Measurements from ENCODE around the gene MND1. TPM values are rescaled to one million over a fixed set of nuclear protein-coding genes. Genes with fewer than 3 reads are reported as not detected.

Gene MND1
- total and polyA plus RNA-seq, 2 donors (not counting 3 experiments of a cell fraction or from before 2014, with no cell fraction given): 0.66 to 7.7 TPM

DNA sequence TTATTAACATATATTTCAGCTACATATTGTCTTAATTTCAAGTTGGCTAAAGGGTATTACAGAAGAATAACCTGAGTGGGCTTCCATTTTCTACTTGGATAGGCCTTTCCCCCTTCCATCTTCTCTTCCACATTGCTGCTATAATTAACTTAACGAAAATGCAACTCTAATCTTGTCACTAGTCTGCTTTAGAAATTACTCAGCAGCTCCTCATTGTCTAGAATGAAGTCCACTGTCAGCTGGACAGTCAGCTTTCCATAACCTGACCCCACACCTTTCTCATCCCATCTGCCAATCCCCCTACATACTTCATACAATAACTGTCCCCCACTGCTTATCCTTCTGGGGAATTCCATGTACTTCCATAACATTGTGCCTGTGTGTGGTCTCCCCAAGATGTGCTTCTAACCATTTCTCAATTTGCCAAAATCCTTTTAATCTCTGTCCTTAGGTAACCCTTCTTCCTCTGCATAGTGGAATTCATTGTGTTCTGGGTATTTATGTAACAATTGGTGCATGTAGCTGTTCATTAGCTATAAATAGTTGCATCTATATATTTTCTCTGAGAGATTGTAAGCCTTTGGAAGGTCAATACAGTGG, 4.8 kb downstream of the MND1 start:
- peaks cover 4% of the 10 kb centered on the region for H3K79me2 ChIP-seq (ENCODE audit: control insufficient read depth, insufficient read depth, low read length)
- ChIA-PET CTCF (interaction anchor here (1.2 to 1.8 kb wide), 2 partner anchors 225 to 401 kb away, joined by 3 to 18 read pairs; no protein-coding TSS in a partner anchor), POLR2A (no interaction called here)
- H3K9me3 ChIP-seq (replicated peaks; ENCODE audit: control insufficient read depth, insufficient read depth, low read length): no peaks in the 10 kb centered on the region
- no peak overlapping the region for H3K4me3 ChIP-seq (replicated peaks in 1 of 3; ENCODE audit: insufficient read depth in 1 of 3, low read depth in 1 of 3, low read length in 3 of 3)
- TF ChIP-seq GATA2 (IDR thresholded peaks at IDR 0.05; ENCODE audit: insufficient read depth, insufficient read length, low read depth, low read length): no peak
- TF ChIP-seq, protein P1, sequence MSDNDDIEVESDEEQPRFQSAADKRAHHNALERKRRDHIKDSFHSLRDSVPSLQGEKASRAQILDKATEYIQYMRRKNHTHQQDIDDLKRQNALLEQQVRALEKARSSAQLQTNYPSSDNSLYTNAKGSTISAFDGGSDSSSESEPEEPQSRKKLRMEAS (IDR thresholded peaks at IDR 0.05; ENCODE audit: insufficient read depth, insufficient read length): no peak
- TF ChIP-seq JUN (IDR thresholded peaks at IDR 0.05; ENCODE audit: borderline replicate concordance, insufficient read depth, insufficient read length, low read depth): no peak
- TF ChIP-seq MYC (IDR thresholded peaks at IDR 0.05; ENCODE audit: low read depth, low read length): no peak
- no peak for TF ChIP-seq EZH2 (IDR thresholded peaks at IDR 0.05; ENCODE audit: borderline replicate concordance, low read depth, low read length, severe bottlenecking)
- TF ChIP-seq FOS (IDR thresholded peaks at IDR 0.05; ENCODE audit: borderline replicate concordance, insufficient read depth, low read length): no peak
- TF ChIP-seq POLR2AphosphoS5 (IDR thresholded peaks at IDR 0.05; ENCODE audit: insufficient read depth, low read depth, low read length): no peak
- TF ChIP-seq POLR2A (IDR thresholded peaks at IDR 0.05; ENCODE audit: low read depth, low read length): no peak
- TF ChIP-seq, protein P2, sequence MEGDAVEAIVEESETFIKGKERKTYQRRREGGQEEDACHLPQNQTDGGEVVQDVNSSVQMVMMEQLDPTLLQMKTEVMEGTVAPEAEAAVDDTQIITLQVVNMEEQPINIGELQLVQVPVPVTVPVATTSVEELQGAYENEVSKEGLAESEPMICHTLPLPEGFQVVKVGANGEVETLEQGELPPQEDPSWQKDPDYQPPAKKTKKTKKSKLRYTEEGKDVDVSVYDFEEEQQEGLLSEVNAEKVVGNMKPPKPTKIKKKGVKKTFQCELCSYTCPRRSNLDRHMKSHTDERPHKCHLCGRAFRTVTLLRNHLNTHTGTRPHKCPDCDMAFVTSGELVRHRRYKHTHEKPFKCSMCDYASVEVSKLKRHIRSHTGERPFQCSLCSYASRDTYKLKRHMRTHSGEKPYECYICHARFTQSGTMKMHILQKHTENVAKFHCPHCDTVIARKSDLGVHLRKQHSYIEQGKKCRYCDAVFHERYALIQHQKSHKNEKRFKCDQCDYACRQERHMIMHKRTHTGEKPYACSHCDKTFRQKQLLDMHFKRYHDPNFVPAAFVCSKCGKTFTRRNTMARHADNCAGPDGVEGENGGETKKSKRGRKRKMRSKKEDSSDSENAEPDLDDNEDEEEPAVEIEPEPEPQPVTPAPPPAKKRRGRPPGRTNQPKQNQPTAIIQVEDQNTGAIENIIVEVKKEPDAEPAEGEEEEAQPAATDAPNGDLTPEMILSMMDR (IDR thresholded peaks at IDR 0.05; ENCODE audit: extremely low read depth in 1 of 2, insufficient read depth in 1 of 2, low read depth in 1 of 2, low read length in 2 of 2): no peak
- dilution Hi-C loops (cut with MboI; ENCODE audit: extremely low pct_ligation_motif_present, low sequenced_read_pairs): no loop called here
- no peak overlapping the region for H3K4me2 ChIP-seq (ENCODE audit: insufficient read depth, low read length)
- H3K27me3 ChIP-seq (ENCODE audit: control insufficient read depth in 2 of 2, insufficient read depth in 2 of 2, low read length in 2 of 2): no peaks in the 10 kb centered on the region
- no peak overlapping the region for H3K27ac ChIP-seq (ENCODE audit: insufficient read depth, low read depth, low read length)
- FAIRE-seq (no peak), DNase-seq (ENCODE audit: low read depth, low spot score) (no peak)
- no peak overlapping the region for H2AFZ ChIP-seq (ENCODE audit: low read depth, low read length)
- no peak overlapping the region for H3K9ac ChIP-seq (replicated peaks; ENCODE audit: extremely low read depth, insufficient read depth, low read length)
- H3K36me3 ChIP-seq (ENCODE audit: control insufficient read depth in 2 of 2, extremely low read depth in 1 of 2, insufficient read depth in 2 of 2, low read length in 2 of 2): peaks cover 0 to 2% of the 10 kb centered on the region in 2 experiments
- H3K9me1 ChIP-seq (replicated peaks; ENCODE audit: control insufficient read depth, extremely low read depth, insufficient read depth, low read length): no peaks in the 10 kb centered on the region
- BruUV-seq (replicated peaks): no TSS peak
- H4K20me1 ChIP-seq (replicated peaks; ENCODE audit: control insufficient read depth, extremely low read depth, insufficient read depth, low read length): no peaks in the 10 kb centered on the region
- H3K4me1 ChIP-seq (ENCODE audit: control insufficient read depth, extremely low read depth, insufficient read depth, low read length): peaks cover 7% of the 10 kb centered on the region
- intact Hi-C loops (cut with micrococcal nuclease): no loop called here

All from endothelial cell of umbilical vein (primary cell).